H9 (cell line): ENCODE measurements around the gene AMPD2. TPM values are rescaled to one million over a fixed set of nuclear protein-coding genes. Genes with fewer than 3 reads are reported as not detected.

ENCODE experiments used
- DNase-seq: peaks from one replicate; pipeline ENCODE4 v3.0.0-alpha.2; 2017
- H2AFZ ChIP-seq: one replicate; pipeline ENCODE4 v1.6.1; 2013; ENCODE audit warnings: mild to moderate bottlenecking, low read length, control low read depth, moderate library complexity
- H2AK5ac ChIP-seq: 2 replicates; pipeline ENCODE4 v1.6.1; 2013; ENCODE audit warnings: low read length, control low read depth, mixed read lengths; ENCODE audit not compliant: insufficient read length
- H2BK120ac ChIP-seq: one replicate; pipeline ENCODE4 v1.6.1; 2013; ENCODE audit warnings: low read depth, mild to moderate bottlenecking, low read length, control low read depth, inconsistent platforms; ENCODE audit not compliant: poor library complexity, severe bottlenecking
- H2BK12ac ChIP-seq: 2 replicates; pipeline ENCODE4 v1.6.1; 2013; ENCODE audit warnings: low read length, control low read depth, mixed read lengths, low read depth; ENCODE audit not compliant: insufficient read length
- H2BK15ac ChIP-seq: 2 replicates; pipeline ENCODE4 v1.6.1; 2013; ENCODE audit warnings: low read depth, low read length, control low read depth
- H2BK20ac ChIP-seq: one replicate; pipeline ENCODE4 v1.6.1; 2013; ENCODE audit warnings: low read depth, mild to moderate bottlenecking, low read length, control low read depth, inconsistent platforms; ENCODE audit not compliant: poor library complexity, severe bottlenecking
- H2BK5ac ChIP-seq: 2 replicates; pipeline ENCODE4 v1.6.1; 2013; ENCODE audit warnings: low read length, control low read depth, mixed read lengths; ENCODE audit not compliant: insufficient read length
- H3K14ac ChIP-seq: 2 replicates; pipeline ENCODE4 v1.6.1; 2013; ENCODE audit warnings: low read length, control low read depth; ENCODE audit not compliant: insufficient read depth
- H3K18ac ChIP-seq: 2 replicates; pipeline ENCODE4 v1.6.1; 2013; ENCODE audit warnings: low read depth, mild to moderate bottlenecking, mixed read lengths, low read length, control low read depth; ENCODE audit not compliant: insufficient read length
- H3K23ac ChIP-seq: 2 replicates; pipeline ENCODE4 v1.6.1; 2013; ENCODE audit warnings: low read length, control low read depth, mixed read lengths, low read depth; ENCODE audit not compliant: insufficient read length
- H3K23me2 ChIP-seq: 2 replicates; pipeline ENCODE4 v1.6.1; 2013; ENCODE audit warnings: low read depth, mild to moderate bottlenecking, mixed read lengths, low read length, control low read depth; ENCODE audit not compliant: insufficient read length, poor library complexity, severe bottlenecking
- H3K27ac ChIP-seq: 2 replicates; pipeline ENCODE4 v1.5.1; 2013; ENCODE audit warnings: low read length, control low read depth, mixed read lengths, low read depth; ENCODE audit not compliant: insufficient read length
- H3K27me3 ChIP-seq: 2 replicates; pipeline ENCODE4 v1.6.1; 2013; ENCODE audit warnings: low read length, control low read depth, inconsistent platforms; ENCODE audit not compliant: insufficient read depth
- H3K4ac ChIP-seq: 2 replicates; pipeline ENCODE4 v1.6.1; 2013; ENCODE audit warnings: low read depth, mild to moderate bottlenecking, control low read depth, inconsistent platforms, low read length, moderate library complexity
- H3K4me1 ChIP-seq: 2 replicates; pipeline ENCODE4 v1.6.1; 2013; ENCODE audit warnings: low read length, control low read depth, inconsistent platforms; ENCODE audit not compliant: insufficient read depth
- H3K4me2 ChIP-seq: 2 replicates; pipeline ENCODE4 v1.6.1; 2013; ENCODE audit warnings: low read length, control low read depth, mixed read lengths; ENCODE audit not compliant: insufficient read length, insufficient read depth
- H3K56ac ChIP-seq: 2 replicates; pipeline ENCODE4 v1.6.1; 2013; ENCODE audit warnings: low read depth, mild to moderate bottlenecking, mixed read lengths, low read length, control low read depth; ENCODE audit not compliant: insufficient read length
- H3K79me1 ChIP-seq: 2 replicates; pipeline ENCODE4 v1.6.1; 2013; ENCODE audit warnings: low read depth, mild to moderate bottlenecking, moderate library complexity, low read length, control low read depth, inconsistent platforms; ENCODE audit not compliant: insufficient read depth, poor library complexity, severe bottlenecking
- H3K79me2 ChIP-seq: 2 replicates; pipeline ENCODE4 v1.6.1; 2013; ENCODE audit warnings: low read length, control low read depth, inconsistent platforms; ENCODE audit not compliant: insufficient read depth
- H3K9ac ChIP-seq: 2 replicates; pipeline ENCODE4 v1.6.1; 2013; ENCODE audit warnings: low read length, control low read depth, mixed read lengths; ENCODE audit not compliant: insufficient read length; ENCODE audit errors: extremely low read depth
- H3K9me3 ChIP-seq: one replicate; pipeline ENCODE4 v1.6.1; 2013; ENCODE audit warnings: low read depth, low read length, inconsistent platforms; ENCODE audit not compliant: control insufficient read depth
- H3T11ph ChIP-seq: one replicate; pipeline ENCODE4 v1.6.1; 2013; ENCODE audit warnings: mild to moderate bottlenecking, low read length, control low read depth, inconsistent platforms
- H4K20me1 ChIP-seq: one replicate; pipeline ENCODE4 v1.6.1; 2013; ENCODE audit not compliant: control insufficient read depth, insufficient read length, insufficient read depth
- H4K5ac ChIP-seq: 2 replicates; pipeline ENCODE4 v1.6.1; 2013; ENCODE audit warnings: low read depth, mild to moderate bottlenecking, mixed read lengths, low read length, control low read depth; ENCODE audit not compliant: insufficient read length
- H4K8ac ChIP-seq: replicated peaks from 2 replicates; pipeline ENCODE4 v1.6.1; 2013; ENCODE audit warnings: low read length, control low read depth, mixed read lengths, low read depth; ENCODE audit not compliant: insufficient read length
- H4K91ac ChIP-seq: 2 replicates; pipeline ENCODE4 v1.6.1; 2013; ENCODE audit warnings: low read depth, mild to moderate bottlenecking, moderate library complexity, mixed read lengths, low read length, control low read depth; ENCODE audit not compliant: insufficient read length
- H3K27ac Mint-ChIP-seq, 3 experiments: 2 replicates in 2 of 3; 3 replicates in 1 of 3; pipeline ENCODE4 v1.8.0; 2020 to 2021; ENCODE audit warnings: mixed read lengths in 3 of 3, mild to moderate bottlenecking in 1 of 3, moderate library complexity in 1 of 3
- H3K27me3 Mint-ChIP-seq: 2 replicates; pipeline ENCODE4 v1.8.0; 2021; ENCODE audit warnings: low read depth, mild to moderate bottlenecking, moderate library complexity, mixed read lengths
- H3K36me3 Mint-ChIP-seq, 3 experiments: 2 replicates in 2 of 3; 3 replicates in 1 of 3; pipeline ENCODE4 v1.8.0; 2020 to 2021; ENCODE audit warnings: low read depth in 3 of 3, mixed read lengths in 3 of 3; ENCODE audit not compliant: insufficient read depth in 1 of 3
- H3K4me1 Mint-ChIP-seq, 2 experiments: 2 replicates each; pipeline ENCODE4 v1.8.0; 2020; ENCODE audit warnings: mixed read lengths in 2 of 2
- H3K4me3 Mint-ChIP-seq, 2 experiments: 2 replicates in 1 of 2; 3 replicates in 1 of 2; pipeline ENCODE4 v1.8.0; 2020 to 2021; ENCODE audit warnings: mild to moderate bottlenecking in 2 of 2, mixed read lengths in 2 of 2, moderate library complexity in 1 of 2
- H3K9me3 Mint-ChIP-seq, 2 experiments: 2 replicates in 1 of 2; 3 replicates in 1 of 2; pipeline ENCODE4 v1.8.0; 2020; ENCODE audit warnings: mild to moderate bottlenecking in 2 of 2, mixed read lengths in 2 of 2, moderate library complexity in 1 of 2
- CTCF ChIP-seq: fragments of 200-600 bp; sonication (generic); conservative IDR thresholded peaks from 3 replicates; pipeline ENCODE4 v1.8.0; 2021; ENCODE audit warnings: antibody characterized with exemption, mild to moderate bottlenecking
- WGBS: extraction: QIAGEN DNeasy Blood & Tissue Kit; methylation state at CpG from one replicate; pipeline ENCODE4 v1.1.7; 2013; ENCODE audit warnings: missing lambda C conversion rate, low lambda C conversion rate, mixed read lengths; ENCODE audit not compliant: insufficient read length; ENCODE audit errors: extremely low coverage; 5-methylcytosine and 5-hydroxymethylcytosine counted together
- total RNA-seq: library from RNA; stranded (reverse); gene quantifications from 2 replicates; pipeline ENCODE4 v1.2.1, GENCODE V29; 2021

AMPD2 gene
- total RNA-seq, 1 experiment from 2014 or later: 65.1 TPM

- Mint-ChIP-seq H3K9me3 (no peaks in the 10 kb centered on the region), H3K36me3 (no peaks in the 10 kb centered on the region), H3K27ac (peak within 1 kb of the TSS; percentile 80 to 98 (median 93); a peak in 6 of 7 replicates), H3K27me3 (peaks cover 38% of the 10 kb centered on the region), H3K4me3 (peak within 1 kb of the TSS; percentile 86 to 94), H3K4me1 (peaks cover 5 to 14% of the 10 kb centered on the region in 2 experiments; a peak in 3 of 4 replicates)
- H3K23ac ChIP-seq: no peak within 1 kb of the TSS
- H3K27me3 ChIP-seq: no peaks in the 10 kb centered on the region
- H3T11ph ChIP-seq: no peak within 1 kb of the TSS
- DNase-seq: peak; percentile 89
- H3K23me2 ChIP-seq: peaks cover 4% of the 10 kb centered on the region
- H2BK12ac ChIP-seq: no peak within 1 kb of the TSS
- H4K20me1 ChIP-seq: no peaks in the 10 kb centered on the region
- no peak within 1 kb of the TSS for H4K91ac ChIP-seq
- no peak within 1 kb of the TSS for H2BK15ac ChIP-seq
- no peak within 1 kb of the TSS for H3K18ac ChIP-seq
- H4K5ac ChIP-seq: no peak within 1 kb of the TSS
- H3K79me2 ChIP-seq: no peaks in the 10 kb centered on the region
- H2AK5ac ChIP-seq: no peak within 1 kb of the TSS
- no peak within 1 kb of the TSS for H4K8ac ChIP-seq
- H2BK120ac ChIP-seq: no peak within 1 kb of the TSS
- no peak for TF ChIP-seq CTCF
- WGBS: no CpG with 5 or more reads among the region's 54 CpGs
- 0 out of 2 replicates have a peak within 1 kb of the TSS, but pooled peaks have one; percentile 27 for H3K14ac ChIP-seq
- no peak within 1 kb of the TSS for H3K56ac ChIP-seq
- H3K79me1 ChIP-seq: no peaks in the 10 kb centered on the region
- no peaks in the 10 kb centered on the region for H3K9me3 ChIP-seq
- H3K4me1 ChIP-seq: no peaks in the 10 kb centered on the region
- peak within 1 kb of the TSS; percentile 42 for H3K9ac ChIP-seq
- no peak within 1 kb of the TSS for H2BK5ac ChIP-seq
- H2BK20ac ChIP-seq: no peak within 1 kb of the TSS
- H3K27ac ChIP-seq: no peak within 1 kb of the TSS
- no peak within 1 kb of the TSS for H3K4ac ChIP-seq
- peak within 1 kb of the TSS; percentile 66 for H2AFZ ChIP-seq
- H3K4me2 ChIP-seq: peak within 1 kb of the TSS; percentile 90
These were observed 36.2 kb downstream of the AMPD2 start, which contains the start of gene GSTM4 for GRCh38 chr1:109655615-109656519. Gene GSTM4 (plus strand): TSS chr1:109656099. CDS start chr1:109656390, 291 bp downstream.
